HCT116 (cell line): ENCODE data around the gene LYPD5. TPM values are rescaled to one million over a fixed set of nuclear protein-coding genes. Genes with fewer than 3 reads are reported as not detected.

Experiments
- ATAC-seq: fragments of 200-7000 bp; cut with Tn5 transposase; 2 replicates; pipeline ENCODE4 v1.9.1; 2020; ENCODE audit warnings: mild to moderate bottlenecking, moderate library complexity
- BruUV-seq: library from RNA; stranded (reverse); fragments of 400-500 nt; replicated peaks from 2 replicates; lab custom pipeline; 2021; lab: Mats Ljungman, UMichigan
- CTCF ChIA-PET: fragments of 300-600 bp; sonication (Branson Sonifier 250); formaldehyde crosslinking; loops from one replicate; lab custom pipeline; 2021; ENCODE audit warnings: antibody characterized with exemption; lab: Charles Lee
- POLR2A ChIA-PET: fragments of 300-600, 350-600 bp; sonication (Branson Sonifier 250); formaldehyde crosslinking; loops from one replicate; lab custom pipeline; 2021; ENCODE audit warnings: antibody characterized with exemption; lab: Charles Lee
- RAD21 ChIA-PET, 2 experiments: fragments of 300-600 bp; sonication (Branson Sonifier 250); formaldehyde crosslinking; loops; one replicate each; lab custom pipeline; 2023; ENCODE audit warnings: low total read pairs in 2 of 2; ENCODE audit not compliant: uncharacterized antibody in 2 of 2, unreplicated experiment in 2 of 2, low non-redundant PET in 1 of 2; lab: Charles Lee
- DNase-seq: peaks from one replicate; pipeline ENCODE4 v3.0.0-alpha.2; 2010; ENCODE audit warnings: low read depth, low spot score
- H2AFZ ChIP-seq: fragments of 200-600 bp; shearing (Covaris generic), sonication (generic); 2 replicates; pipeline ENCODE4 v1.6.1; 2017; ENCODE audit warnings: low read depth, mixed run types, mixed read lengths, antibody characterized with exemption, low read length; ENCODE audit not compliant: poor library complexity, severe bottlenecking
- H3K27ac ChIP-seq: 2 replicates; pipeline ENCODE4 v1.5.1; 2012; ENCODE audit warnings: low read depth, low read length
- H3K27me3 ChIP-seq: fragments of 200-600 bp; sonication (generic); 2 replicates; pipeline ENCODE4 v1.6.1; 2016; ENCODE audit warnings: mixed run types, low read length, mixed read lengths; ENCODE audit not compliant: insufficient read depth
- H3K36me3 ChIP-seq, 2 experiments: fragments of 200-500 bp in 1 of 2; fragments of 200-600 bp in 1 of 2; sonication (Bioruptor generic) in 1 of 2; sonication (generic) in 1 of 2; 2 replicates each; pipeline versions ENCODE4 v1.5.1 to v1.6.1; 2014 to 2016; ENCODE audit warnings: low read length in 2 of 2, inconsistent platforms in 1 of 2, mixed read lengths in 1 of 2, mixed run types in 1 of 2; ENCODE audit not compliant: insufficient read depth in 2 of 2, control insufficient read depth in 1 of 2
- H3K4me1 ChIP-seq, 2 experiments: fragments of 200-600 bp in 1 of 2; sonication (generic) in 1 of 2; 2 replicates each; pipeline versions ENCODE4 v1.5.1 to v1.6.1; 2012 to 2017; ENCODE audit warnings: low read length in 2 of 2, inconsistent platforms in 1 of 2, mild to moderate bottlenecking in 1 of 2, mixed read lengths in 1 of 2, mixed run types in 1 of 2, moderate library complexity in 1 of 2; ENCODE audit not compliant: insufficient read depth in 2 of 2, control insufficient read depth in 1 of 2
- H3K4me2 ChIP-seq: fragments of 200-600 bp; sonication (generic); 2 replicates; pipeline ENCODE4 v1.6.1; 2017; ENCODE audit warnings: mixed run types, low read length, mixed read lengths
- H3K4me3 ChIP-seq, 2 experiments: fragments of 200-600 bp in 1 of 2; sonication (generic) in 1 of 2; replicated peaks in 1 of 2; 2 replicates each; pipeline ENCODE4 v1.5.1; 2011 to 2016; ENCODE audit warnings: low read length in 2 of 2, control low read depth in 1 of 2, low read depth in 1 of 2, mild to moderate bottlenecking in 1 of 2, mixed read lengths in 1 of 2, mixed run types in 1 of 2
- H3K79me2 ChIP-seq: fragments of 200-600 bp; sonication (generic); 2 replicates; pipeline ENCODE4 v1.6.1; 2017; ENCODE audit warnings: mild to moderate bottlenecking, mixed run types, low read length, moderate library complexity, mixed read lengths; ENCODE audit not compliant: insufficient read depth
- H3K9ac ChIP-seq: fragments of 200-600 bp; sonication (generic); 2 replicates; pipeline ENCODE4 v1.6.1; 2016; ENCODE audit warnings: low read length, mixed read lengths
- H3K9me2 ChIP-seq: fragments of 200-600 bp; sonication (generic), shearing (Covaris generic); 2 replicates; pipeline ENCODE4 v1.6.1; 2017; ENCODE audit warnings: mixed run types, mild to moderate bottlenecking, moderate library complexity; ENCODE audit not compliant: insufficient read depth
- H3K9me3 ChIP-seq, 2 experiments: fragments of 200-500 bp in 1 of 2; fragments of 200-600 bp in 1 of 2; sonication (Bioruptor generic) in 1 of 2; sonication (generic) in 1 of 2; 2 replicates each; pipeline ENCODE4 v1.6.1; 2014 to 2017; ENCODE audit warnings: low read length in 2 of 2, mixed read lengths in 2 of 2, inconsistent platforms in 1 of 2, low read depth in 1 of 2, mild to moderate bottlenecking in 1 of 2, mixed run types in 1 of 2, moderate library complexity in 1 of 2; ENCODE audit not compliant: control insufficient read depth in 1 of 2, insufficient read depth in 1 of 2
- H4K20me1 ChIP-seq: fragments of 200-600 bp; sonication (generic), shearing (Covaris generic); 2 replicates; pipeline ENCODE4 v1.6.1; 2017; ENCODE audit warnings: mixed run types, mild to moderate bottlenecking, moderate library complexity; ENCODE audit not compliant: insufficient read depth
- CTCF ChIP-seq, 3 experiments: fragments of 200-600 bp in 1 of 3; sonication (generic) in 1 of 3; IDR thresholded peaks in 2 of 3; conservative IDR thresholded peaks in 1 of 3; 2 replicates each; pipeline ENCODE4 v1.5.1; 2012 to 2017; ENCODE audit warnings: low read depth in 2 of 3, low read length in 2 of 3, antibody characterized with exemption in 1 of 3, borderline replicate concordance in 1 of 3, control low read depth in 1 of 3, mild to moderate bottlenecking in 1 of 3, mixed read lengths in 1 of 3, mixed run types in 1 of 3, moderate library complexity in 1 of 3; ENCODE audit not compliant: insufficient read depth in 1 of 3
- EGR1 ChIP-seq: IDR thresholded peaks from 2 replicates; pipeline ENCODE4 v1.6.1; 2012; ENCODE audit warnings: low read depth
- ELF1 ChIP-seq: IDR thresholded peaks from 2 replicates; pipeline ENCODE4 v1.6.1; 2012; ENCODE audit warnings: low read depth, borderline replicate concordance
- EZH2phosphoT487 ChIP-seq: fragments of 200-600 bp; IDR thresholded peaks from 2 replicates; pipeline ENCODE4 v1.6.1; 2018; ENCODE audit warnings: antibody characterized with exemption, borderline replicate concordance
- POLR2AphosphoS5 ChIP-seq: IDR thresholded peaks from 2 replicates; pipeline ENCODE4 v1.6.1; 2011; ENCODE audit warnings: mild to moderate bottlenecking, low read depth, low read length, moderate library complexity
- RAD21 ChIP-seq: IDR thresholded peaks from 2 replicates; pipeline ENCODE4 v1.6.1; 2012; ENCODE audit warnings: low read depth, mild to moderate bottlenecking
- SIN3A ChIP-seq: IDR thresholded peaks from 2 replicates; pipeline ENCODE4 v1.6.1; 2012; ENCODE audit warnings: low read depth
- SP1 ChIP-seq: IDR thresholded peaks from 2 replicates; pipeline ENCODE4 v1.6.1; 2012; ENCODE audit warnings: low read depth
- SRF ChIP-seq: IDR thresholded peaks from 2 replicates; pipeline ENCODE4 v1.6.1; 2012; ENCODE audit warnings: low read depth
- ZFX ChIP-seq: fragments of 450-650 bp; IDR thresholded peaks from 2 replicates; pipeline ENCODE4 v1.6.1; 2017
- ZNF274 ChIP-seq: fragments of 200-500 bp; sonication (Bioruptor generic); IDR thresholded peaks from 2 replicates; pipeline ENCODE4 v1.6.1; 2014; ENCODE audit warnings: mild to moderate bottlenecking, low read depth, low read length, inconsistent platforms
- intact Hi-C: fragments of 100-400 bp; cut with micrococcal nuclease; formaldehyde crosslinking; loops from 2 replicates; pipeline ENCODE4 v1.10.0; 2022
- total RNA-seq: library from RNA; stranded (reverse); gene quantifications from one replicate; pipeline ENCODE4 v1.2.1, GENCODE V29; 2021; ENCODE audit not compliant: unreplicated experiment

Gene LYPD5
- total RNA-seq, 1 experiment from 2014 or later, result 7.6 TPM

GRCh38 chr19:43799502-43800142 lies 2.6 kb downstream of the LYPD5 start:
- Histone ChIP-seq H3K27ac (peak overlapping the region; percentile 79), H3K9me2 (no peaks in the 10 kb centered on the region), H4K20me1 (no peaks in the 10 kb centered on the region), H2AFZ (no peak overlapping the region), H3K4me3 (peak overlapping the region; percentile 58 to 91; a peak in 2 of 4 replicates), H3K9me3 (peaks cover 0 to 11% of the 10 kb centered on the region in 2 experiments; a peak in 1 of 4 replicates), H3K36me3 (peaks cover 0 to 9% of the 10 kb centered on the region in 2 experiments; a peak in 1 of 4 replicates), H3K9ac (peak overlapping the region; percentile 80; the same call in 1 of the 2 replicates), H3K4me1 (peaks cover 18 to 30% of the 10 kb centered on the region in 2 experiments), H3K4me2 (peak overlapping the region; percentile 100), H3K27me3 (no peaks in the 10 kb centered on the region), H3K79me2 (no peaks in the 10 kb centered on the region)
- CTCF ChIA-PET, result interaction anchor here (1.5 kb wide), 1 partner anchor 10 kb away, joined by 8 read pairs; no protein-coding TSS in a partner anchor
- DNase-seq (no peak), ATAC-seq (peak; percentile 31)
- RAD21 ChIA-PET, result interaction anchor here in 1 of 2 experiments (0.5 to 0.6 kb wide), 2 partner anchors 22 to 27 kb away, joined by 6 to 7 read pairs; partner anchors contain the start of gene ZNF283
- BruUV-seq, result no TSS peak
- TF ChIP-seq CTCF (IDR thresholded peaks at IDR 0.05 in 2 of 3, conservative IDR thresholded peaks at IDR 0.05 in 1 of 3; ENCODE audit: borderline replicate concordance in 1 of 3, insufficient read depth in 1 of 3, low read depth in 2 of 3, low read length in 2 of 3) (no peak), SRF (no peak), ZNF274 (no peak), ELF1 (no peak), EGR1 (no peak), EZH2phosphoT487 (no peak), RAD21 (no peak), POLR2AphosphoS5 (peak; percentile 35; the same call in 1 of the 2 replicates), SP1 (peak; percentile 15; the same call in 1 of the 2 replicates), SIN3A (no peak), ZFX (no peak)
- POLR2A ChIA-PET, result no interaction called here
- intact Hi-C loops, result no loop called here
